Vagina (tissue), 2 donors: ENCODE results near the gene ARPIN.

Experiments used
- CTCF ChIP-seq, 3 experiments: fragments of 450-650 bp in 2 of 3; fragments of 200-600 bp in 1 of 3; sonication (generic) in 1 of 3; IDR thresholded peaks; one replicate each; pipeline ENCODE4 v1.5.1; 2017 to 2019; ENCODE audit warnings: antibody characterized with exemption in 3 of 3, mild to moderate bottlenecking in 2 of 3, moderate library complexity in 2 of 3
- POLR2A ChIP-seq, 2 donors: fragments of 450-650 bp; IDR thresholded peaks; one replicate each; pipeline ENCODE4 v1.6.1; 2017; ENCODE audit warnings: antibody characterized with exemption in 2 of 2, mild to moderate bottlenecking in 2 of 2, moderate library complexity in 2 of 2
- POLR2AphosphoS5 ChIP-seq, 2 donors: sonication (generic); formaldehyde crosslinking; IDR thresholded peaks; one replicate each; pipeline ENCODE4 v1.9.0; 2017; ENCODE audit warnings: antibody characterized with exemption in 2 of 2, mild to moderate bottlenecking in 2 of 2, low read depth in 1 of 2; ENCODE audit not compliant: insufficient read depth in 1 of 2

GRCh38 chr15:89910891-89911626 lies 1.7 kb downstream of the ARPIN start:
- TF ChIP-seq CTCF (IDR thresholded peaks at IDR 0.05) (no peak), POLR2AphosphoS5 (IDR thresholded peaks at IDR 0.05; ENCODE audit: insufficient read depth in 1 of 2, low read depth in 1 of 2) (no peak), POLR2A (IDR thresholded peaks at IDR 0.05) (no peak)
